HEK293 (cell line): Measurements from ENCODE around the gene CLASP2.

Experiments
- ZNF558 ChIP-seq: fragments of 450-650 bp; formaldehyde crosslinking; IDR thresholded peaks from 2 replicates; pipeline ENCODE4 v1.5.1; 2016; ENCODE audit warnings: missing biosample characterization, missing genetic modification characterization
- TF ChIP-seq, protein P1 (sequence below): fragments of 450-650 bp; formaldehyde crosslinking; IDR thresholded peaks from 2 replicates; pipeline ENCODE4 v1.5.1; 2016; ENCODE audit warnings: missing biosample characterization, missing genetic modification characterization

DNA sequence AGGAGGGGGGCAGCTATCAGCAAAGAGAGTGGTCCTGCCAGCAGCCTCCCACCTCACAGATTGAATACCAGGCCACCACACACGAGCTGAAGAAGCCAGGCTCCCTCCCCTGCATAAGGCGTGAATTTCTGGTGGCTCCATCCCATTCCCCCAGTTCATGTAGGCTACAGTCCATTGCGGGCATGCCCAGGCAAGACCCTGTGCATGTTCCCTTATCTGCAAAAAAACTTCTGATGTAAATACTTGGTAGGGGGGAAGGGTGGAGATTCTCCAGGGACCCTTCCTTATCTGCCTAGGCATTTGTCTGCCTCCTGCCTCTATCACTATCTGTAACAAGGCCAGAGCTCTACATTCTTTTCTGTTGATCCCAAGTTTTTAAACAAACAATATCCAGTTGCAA is 250.3 kb downstream of the CLASP2 start:
- no peak for TF ChIP-seq ZNF558 (tag by site-specific recombination)
- TF ChIP-seq, protein P1, sequence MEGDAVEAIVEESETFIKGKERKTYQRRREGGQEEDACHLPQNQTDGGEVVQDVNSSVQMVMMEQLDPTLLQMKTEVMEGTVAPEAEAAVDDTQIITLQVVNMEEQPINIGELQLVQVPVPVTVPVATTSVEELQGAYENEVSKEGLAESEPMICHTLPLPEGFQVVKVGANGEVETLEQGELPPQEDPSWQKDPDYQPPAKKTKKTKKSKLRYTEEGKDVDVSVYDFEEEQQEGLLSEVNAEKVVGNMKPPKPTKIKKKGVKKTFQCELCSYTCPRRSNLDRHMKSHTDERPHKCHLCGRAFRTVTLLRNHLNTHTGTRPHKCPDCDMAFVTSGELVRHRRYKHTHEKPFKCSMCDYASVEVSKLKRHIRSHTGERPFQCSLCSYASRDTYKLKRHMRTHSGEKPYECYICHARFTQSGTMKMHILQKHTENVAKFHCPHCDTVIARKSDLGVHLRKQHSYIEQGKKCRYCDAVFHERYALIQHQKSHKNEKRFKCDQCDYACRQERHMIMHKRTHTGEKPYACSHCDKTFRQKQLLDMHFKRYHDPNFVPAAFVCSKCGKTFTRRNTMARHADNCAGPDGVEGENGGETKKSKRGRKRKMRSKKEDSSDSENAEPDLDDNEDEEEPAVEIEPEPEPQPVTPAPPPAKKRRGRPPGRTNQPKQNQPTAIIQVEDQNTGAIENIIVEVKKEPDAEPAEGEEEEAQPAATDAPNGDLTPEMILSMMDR (tag by site-specific recombination) = no peak
